AG04450 (cell line): ENCODE results near the gene CD2. TPM values are rescaled to one million over a fixed set of nuclear protein-coding genes. Genes with fewer than 3 reads are reported as not detected.

ENCODE experiments used
- CTCF ChIA-PET: fragments of 300-600, 350-600 bp; formaldehyde crosslinking; extraction: SDS; loops from one replicate; lab custom pipeline; 2022; ENCODE audit warnings: antibody characterized with exemption, inconsistent platforms; lab: Charles Lee
- POLR2A ChIA-PET: fragments of 350-600 bp; formaldehyde crosslinking; extraction: SDS; loops from one replicate; lab custom pipeline; 2021; ENCODE audit warnings: antibody characterized with exemption, inconsistent platforms; lab: Yijun Ruan, JAX
- DNase-seq: peaks from one replicate; pipeline ENCODE4 v3.0.0-alpha.2; 2011; ENCODE audit warnings: low read depth, low spot score
- H3K27ac ChIP-seq: one replicate; pipeline ENCODE4 v1.5.1; 2012; ENCODE audit warnings: low read depth, low read length, control low read depth
- H3K27me3 ChIP-seq: one replicate; pipeline ENCODE4 v1.6.0; 2012; ENCODE audit warnings: low read length; ENCODE audit not compliant: control insufficient read depth, insufficient read depth
- H3K4me3 ChIP-seq: 2 replicates; pipeline ENCODE4 v1.5.1; 2011; ENCODE audit warnings: mild to moderate bottlenecking, low read depth, low read length, control low read depth
- H3K9me3 ChIP-seq: 2 replicates; pipeline ENCODE4 v1.5.1; 2012; ENCODE audit warnings: low read length; ENCODE audit not compliant: control insufficient read depth, insufficient read depth
- polyA plus RNA-seq: library from polyadenylated mRNA; depleted of rRNA; stranded (reverse); fragments of >200 nt; gene quantifications from 2 replicates; pipeline ENCODE4 v1.2.3, GENCODE V29; 2011
- TF ChIP-seq, protein P1 (sequence below): IDR thresholded peaks from 2 replicates; pipeline ENCODE4 v1.5.1; 2011; ENCODE audit warnings: low read depth, low read length, control low read depth, inconsistent platforms

Gene CD2
- polyA plus RNA-seq, 1 experiment: not detected

DNA sequence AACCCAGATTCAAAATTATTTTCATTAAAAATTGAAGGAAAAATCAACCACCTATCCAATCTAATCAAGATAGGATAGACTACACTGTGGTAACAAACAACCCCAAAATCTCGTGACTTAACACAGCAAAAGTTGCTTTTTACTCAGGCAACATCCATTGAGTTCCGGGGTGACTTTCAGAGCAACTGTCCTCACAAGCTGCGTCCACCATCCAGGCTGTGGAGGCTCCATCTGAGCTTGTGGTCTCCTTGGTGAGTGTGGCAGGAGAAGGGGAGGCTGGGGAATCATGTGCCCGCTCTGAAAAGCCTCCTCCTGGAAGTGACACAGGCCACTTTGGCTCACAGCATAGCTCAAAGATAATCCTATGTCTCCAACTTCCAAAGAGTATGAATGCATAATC is 52.4 kb downstream of the CD2 start:
- no peak for DNase-seq
- Histone ChIP-seq H3K4me3 (no peak overlapping the region), H3K9me3 (no peaks in the 10 kb centered on the region), H3K27ac (no peak overlapping the region), H3K27me3 (no peaks in the 10 kb centered on the region)
- CTCF ChIA-PET: no interaction called here
- POLR2A ChIA-PET: no interaction called here
- TF ChIP-seq, protein P1, sequence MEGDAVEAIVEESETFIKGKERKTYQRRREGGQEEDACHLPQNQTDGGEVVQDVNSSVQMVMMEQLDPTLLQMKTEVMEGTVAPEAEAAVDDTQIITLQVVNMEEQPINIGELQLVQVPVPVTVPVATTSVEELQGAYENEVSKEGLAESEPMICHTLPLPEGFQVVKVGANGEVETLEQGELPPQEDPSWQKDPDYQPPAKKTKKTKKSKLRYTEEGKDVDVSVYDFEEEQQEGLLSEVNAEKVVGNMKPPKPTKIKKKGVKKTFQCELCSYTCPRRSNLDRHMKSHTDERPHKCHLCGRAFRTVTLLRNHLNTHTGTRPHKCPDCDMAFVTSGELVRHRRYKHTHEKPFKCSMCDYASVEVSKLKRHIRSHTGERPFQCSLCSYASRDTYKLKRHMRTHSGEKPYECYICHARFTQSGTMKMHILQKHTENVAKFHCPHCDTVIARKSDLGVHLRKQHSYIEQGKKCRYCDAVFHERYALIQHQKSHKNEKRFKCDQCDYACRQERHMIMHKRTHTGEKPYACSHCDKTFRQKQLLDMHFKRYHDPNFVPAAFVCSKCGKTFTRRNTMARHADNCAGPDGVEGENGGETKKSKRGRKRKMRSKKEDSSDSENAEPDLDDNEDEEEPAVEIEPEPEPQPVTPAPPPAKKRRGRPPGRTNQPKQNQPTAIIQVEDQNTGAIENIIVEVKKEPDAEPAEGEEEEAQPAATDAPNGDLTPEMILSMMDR: no peak

DNA sequence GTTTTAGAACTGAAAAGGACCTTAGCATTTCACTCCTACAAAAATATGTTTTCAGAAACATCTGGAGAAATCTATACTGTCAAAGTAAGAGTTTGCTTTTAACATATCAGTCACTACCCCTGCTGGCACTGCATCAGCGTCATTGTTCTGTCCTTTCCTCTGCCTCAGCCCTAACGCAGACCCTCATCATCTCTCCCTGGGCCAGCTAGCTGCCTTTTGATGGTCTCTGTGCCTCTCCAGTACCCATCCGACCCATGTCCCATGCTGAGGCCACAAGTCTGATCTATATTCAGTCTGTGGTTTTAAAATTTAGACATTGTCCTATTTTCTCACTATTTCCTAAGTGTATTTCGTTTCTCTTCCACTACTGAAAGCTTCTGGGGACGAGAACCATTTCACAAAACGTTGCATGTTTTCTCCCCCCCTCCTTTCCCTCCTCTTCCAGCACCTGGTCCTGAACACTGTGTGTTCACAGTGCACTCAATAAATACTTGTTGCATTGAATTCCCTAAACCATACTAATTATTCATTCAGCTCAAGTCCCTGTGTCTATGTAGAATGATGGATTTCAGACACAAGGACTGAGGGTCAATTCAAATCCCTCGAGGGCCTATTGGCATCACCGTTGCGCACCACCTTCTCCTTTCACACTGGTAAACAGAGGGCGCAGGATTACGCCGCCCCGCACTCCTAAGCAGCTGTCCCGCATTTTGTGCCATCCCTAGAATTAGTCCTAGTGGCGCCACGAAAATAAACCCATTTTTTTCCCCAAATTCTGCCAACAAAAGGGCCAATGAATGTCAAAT is 53.4 kb downstream of the CD2 start:
- TF ChIP-seq, protein P1: no peak
- ChIA-PET CTCF (no interaction called here), POLR2A (no interaction called here)
- no peaks in the 10 kb centered on the region for H3K27me3 ChIP-seq
- DNase-seq: no peak
- H3K4me3 ChIP-seq: no peak overlapping the region
- no peak overlapping the region for H3K27ac ChIP-seq
- no peaks in the 10 kb centered on the region for H3K9me3 ChIP-seq

GRCh38 chr1:116808200-116808847 is 54.1 kb downstream of the CD2 start:
- TF ChIP-seq, protein P1: no peak
- DNase-seq: no peak
- H3K9me3 ChIP-seq: no peaks in the 10 kb centered on the region
- CTCF ChIA-PET: no interaction called here
- no peak overlapping the region for H3K4me3 ChIP-seq
- POLR2A ChIA-PET: no interaction called here
- no peaks in the 10 kb centered on the region for H3K27me3 ChIP-seq
- H3K27ac ChIP-seq: no peak overlapping the region

GRCh38 chr1:116808848-116809508 is 54.7 kb downstream of the CD2 start:
- DNase-seq: no peak
- Histone ChIP-seq H3K9me3 (no peaks in the 10 kb centered on the region), H3K27me3 (no peaks in the 10 kb centered on the region), H3K4me3 (no peak overlapping the region), H3K27ac (no peak overlapping the region)
- POLR2A ChIA-PET: no interaction called here
- TF ChIP-seq, protein P1: no peak
- CTCF ChIA-PET: no interaction called here

GRCh38 chr1:116811321-116811720 is 57.1 kb downstream of the CD2 start:
- ChIA-PET CTCF (no interaction called here), POLR2A (no interaction called here)
- TF ChIP-seq, protein P1: no peak
- Histone ChIP-seq H3K4me3 (no peak overlapping the region), H3K9me3 (no peaks in the 10 kb centered on the region), H3K27ac (no peak overlapping the region), H3K27me3 (no peaks in the 10 kb centered on the region)
- DNase-seq: no peak
